BLaER1 (cell line): ENCODE results near the gene C17orf107.
"Not testable (repeated sequence)": the region's sequence is repeated elsewhere in the genome, so short reads cannot be mapped to it uniquely, and the experiment has no call there.

Experiments used
- H3K27ac ChIP-seq: shearing (Covaris generic); formaldehyde crosslinking; 2 replicates; pipeline ENCODE4 v1.8.1; 2022
- H3K27me3 ChIP-seq: shearing (Covaris generic); formaldehyde crosslinking; 2 replicates; pipeline ENCODE4 v1.8.1; 2022
- H3K36me3 ChIP-seq: shearing (Covaris generic); formaldehyde crosslinking; 2 replicates; pipeline ENCODE4 v1.8.1; 2022
- H3K4me1 ChIP-seq: shearing (Covaris generic); formaldehyde crosslinking; 2 replicates; pipeline ENCODE4 v1.8.1; 2022
- H3K4me2 ChIP-seq: shearing (Covaris generic); formaldehyde crosslinking; 2 replicates; pipeline ENCODE4 v1.8.1; 2022
- H3K4me3 ChIP-seq: shearing (Covaris generic); formaldehyde crosslinking; 2 replicates; pipeline ENCODE4 v1.8.1; 2022
- H3K9ac ChIP-seq: shearing (Covaris generic); formaldehyde crosslinking; 2 replicates; pipeline ENCODE4 v1.8.1; 2022
- H3K9me3 ChIP-seq: shearing (Covaris generic); formaldehyde crosslinking; 2 replicates; pipeline ENCODE4 v1.8.1; 2022
- H4K20me1 ChIP-seq: shearing (Covaris generic); formaldehyde crosslinking; 2 replicates; pipeline ENCODE4 v1.8.1; 2022
- Cebpa-rat ChIP-seq: shearing (Covaris generic); IDR thresholded peaks from 2 replicates; pipeline ENCODE4 v1.8.1; 2022

Gene C17orf107

DNA sequence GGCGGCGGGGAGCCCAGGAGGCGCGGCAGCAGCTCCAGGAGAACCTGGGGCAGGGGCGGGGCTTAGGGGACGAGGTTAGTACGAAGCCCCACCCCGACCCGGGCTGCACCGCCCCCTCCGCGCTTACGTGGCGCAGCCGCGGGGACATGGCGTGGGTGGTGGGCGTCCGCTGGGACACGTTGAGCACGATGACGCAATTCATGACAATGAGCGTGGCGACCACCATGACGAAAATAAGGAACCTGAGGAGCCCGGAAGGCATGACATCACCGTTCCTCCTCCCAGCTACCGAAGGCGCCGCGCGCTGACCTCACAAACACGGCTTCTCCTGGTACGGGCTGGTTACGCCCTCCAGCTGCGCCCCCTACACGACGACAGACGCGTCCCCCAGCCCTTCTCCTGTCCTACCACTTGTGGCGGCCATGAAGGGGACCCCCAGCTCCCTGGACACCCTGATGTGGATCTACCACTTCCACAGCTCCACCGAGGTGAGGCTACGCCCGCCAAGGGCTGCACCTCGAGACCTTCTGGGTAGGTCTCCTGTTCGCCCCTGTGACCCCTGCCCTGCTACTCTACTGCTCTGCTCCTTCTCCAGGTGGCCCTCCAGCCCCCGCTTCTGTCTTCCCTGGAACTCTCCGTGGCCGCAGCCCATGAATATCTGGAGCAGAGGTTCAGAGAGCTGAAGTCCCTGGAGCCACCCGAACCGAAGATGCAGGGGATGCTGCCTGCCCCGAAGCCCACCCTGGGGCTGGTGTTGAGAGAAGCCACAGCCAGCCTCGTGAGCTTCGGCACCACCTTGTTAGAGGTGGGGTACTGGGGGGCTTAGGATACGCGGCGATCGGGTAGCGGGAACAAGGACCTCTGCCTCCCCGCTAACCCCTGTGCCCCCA lies at the start of gene C17orf107:
TSS of gene C17orf107 (plus strand) at position 196 of the 890 bp plus-strand sequence. CDS start at position 423, 227 bp downstream.
- Histone ChIP-seq H3K9ac (no peak within 1 kb of the TSS), H3K4me1 (peaks cover 54% of the 10 kb centered on the region), H3K36me3 (peaks cover 30% of the 10 kb centered on the region), H3K4me2 (peak within 1 kb of the TSS; percentile 77), H4K20me1 (no peaks in the 10 kb centered on the region), H3K27ac (no peak within 1 kb of the TSS), H3K9me3 (no peaks in the 10 kb centered on the region), H3K27me3 (peaks cover 35% of the 10 kb centered on the region), H3K4me3 (peak within 1 kb of the TSS; percentile 61)
- no peak for TF ChIP-seq Cebpa-rat

- no peak overlapping the region for H3K27ac ChIP-seq
- H3K9ac ChIP-seq = no peak overlapping the region
- TF ChIP-seq Cebpa-rat = no peak
- no peak overlapping the region for H3K4me3 ChIP-seq
- peaks cover 94% of the 10 kb centered on the region for H4K20me1 ChIP-seq
- H3K36me3 ChIP-seq = peaks cover 21% of the 10 kb centered on the region
- H3K4me1 ChIP-seq = no peaks in the 10 kb centered on the region
- H3K4me2 ChIP-seq = no peak overlapping the region
- H3K27me3 ChIP-seq = no peaks in the 10 kb centered on the region
- H3K9me3 ChIP-seq = no peaks in the 10 kb centered on the region
Observed at GRCh38 chr17:4850246-4850645, 49.1 kb upstream of the C17orf107 start.

DNA sequence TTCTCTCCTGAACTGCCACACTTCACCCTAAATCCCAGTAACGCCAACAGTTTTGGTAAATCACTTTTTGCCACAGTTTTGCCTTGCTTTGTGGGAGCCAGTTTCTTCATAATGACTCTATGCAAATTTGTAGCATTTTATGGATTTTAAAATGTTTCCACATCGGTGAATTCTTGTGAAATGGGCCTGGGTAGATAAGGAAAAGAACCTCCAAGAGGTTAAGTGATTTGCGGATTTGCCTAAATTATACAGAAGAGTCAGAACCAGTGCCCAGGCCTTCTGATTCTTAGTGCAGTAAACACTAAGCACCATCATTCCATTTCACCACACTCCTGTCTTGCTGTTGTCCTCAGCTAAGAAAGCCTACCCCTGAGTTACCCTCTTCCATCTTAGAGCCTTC lies 48.3 kb upstream of the C17orf107 start:
- Histone ChIP-seq H4K20me1 (peaks cover 94% of the 10 kb centered on the region), H3K4me3 (no peak overlapping the region), H3K4me2 (no peak overlapping the region), H3K4me1 (no peaks in the 10 kb centered on the region), H3K9ac (no peak overlapping the region), H3K36me3 (peaks cover 21% of the 10 kb centered on the region), H3K9me3 (no peaks in the 10 kb centered on the region), H3K27me3 (no peaks in the 10 kb centered on the region), H3K27ac (no peak overlapping the region)
- TF ChIP-seq Cebpa-rat = no peak

DNA sequence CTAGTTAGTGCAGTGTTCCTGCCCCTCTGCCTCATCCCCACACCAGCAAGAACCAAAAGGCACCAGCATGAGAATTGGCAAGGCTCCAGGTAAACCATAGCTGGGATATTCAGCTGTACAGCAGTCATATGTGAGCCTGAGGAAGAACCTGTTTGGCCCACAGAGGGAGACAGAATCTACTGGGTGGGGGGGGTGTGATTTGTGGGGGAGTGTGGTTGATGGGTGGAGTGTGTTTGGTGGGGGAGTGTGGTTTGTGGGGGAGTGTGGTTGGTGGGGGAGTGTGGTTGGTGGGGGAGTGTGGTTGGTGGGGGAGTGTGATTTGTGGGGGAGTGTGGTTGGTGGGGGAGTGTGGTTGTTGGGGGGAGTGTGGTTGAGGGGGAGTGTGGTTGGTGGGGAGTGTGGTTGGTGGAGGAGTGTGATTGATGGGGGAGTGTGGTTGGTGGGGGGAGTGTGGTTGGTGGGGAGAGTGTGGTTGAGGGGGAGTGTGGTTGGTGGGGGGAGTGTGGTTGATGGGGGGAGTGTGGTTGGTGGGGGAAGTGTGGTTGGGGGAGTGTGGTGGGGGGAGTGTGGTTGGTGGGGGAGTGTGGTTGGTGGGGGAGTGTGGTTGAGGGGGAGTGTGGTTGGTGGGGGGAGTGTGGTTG lies 46.6 kb upstream of the C17orf107 start:
- Histone ChIP-seq H3K4me1 (peaks cover 2% of the 10 kb centered on the region), H3K9me3 (no peaks in the 10 kb centered on the region), H3K36me3 (peaks cover 20% of the 10 kb centered on the region), H4K20me1 (peaks cover 94% of the 10 kb centered on the region), H3K4me2 (no peak overlapping the region), H3K4me3 (no peak overlapping the region), H3K27me3 (no peaks in the 10 kb centered on the region), H3K27ac (no peak overlapping the region), H3K9ac (no peak overlapping the region)
- TF ChIP-seq Cebpa-rat = no peak

GRCh38 chr17:4853208-4853671 lies 46.1 kb upstream of the C17orf107 start:
- H3K4me3 ChIP-seq = no peak overlapping the region
- no peak overlapping the region for H3K27ac ChIP-seq

DNA sequence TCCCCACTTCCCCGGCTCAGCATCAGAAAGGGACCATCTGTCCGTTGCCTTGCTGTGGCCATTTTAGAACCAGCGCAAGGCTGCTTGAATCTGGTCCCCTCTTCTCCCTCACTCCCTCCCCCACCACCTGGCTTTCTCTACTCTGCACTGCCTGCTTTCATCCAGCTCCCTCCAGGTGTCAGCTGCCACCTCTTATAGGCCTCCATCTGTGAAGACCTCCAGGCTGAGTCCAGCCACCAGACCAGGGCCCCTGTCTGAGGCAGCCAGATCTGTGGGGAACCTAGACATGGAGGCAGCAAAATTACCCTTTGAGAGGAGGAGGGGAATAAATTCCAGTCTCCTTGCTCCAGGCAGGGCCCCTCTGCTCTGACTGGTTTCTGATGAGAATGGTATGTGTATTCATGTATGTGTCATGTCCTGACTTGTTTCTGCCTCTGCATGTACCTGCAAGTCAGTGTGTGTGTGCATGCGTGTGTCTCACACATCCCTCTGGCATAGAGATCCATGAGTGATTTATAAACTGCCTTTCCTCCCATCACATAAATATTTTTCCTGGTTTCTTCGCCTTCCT lies 45.1 kb upstream of the C17orf107 start:
- no peaks in the 10 kb centered on the region for H3K27me3 ChIP-seq
- peaks cover 12% of the 10 kb centered on the region for H3K4me1 ChIP-seq
- H3K4me2 ChIP-seq = no peak overlapping the region
- TF ChIP-seq Cebpa-rat = no peak
- no peak overlapping the region for H3K4me3 ChIP-seq
- peaks cover 25% of the 10 kb centered on the region for H3K36me3 ChIP-seq
- H3K27ac ChIP-seq = no peak overlapping the region
- peaks cover 94% of the 10 kb centered on the region for H4K20me1 ChIP-seq
- no peak overlapping the region for H3K9ac ChIP-seq
- H3K9me3 ChIP-seq = no peaks in the 10 kb centered on the region

More at GRCh38 chr17:4853208-4853671, 46.1 kb upstream of the C17orf107 start:
- no peak for TF ChIP-seq Cebpa-rat
- Histone ChIP-seq H3K4me1 (peaks cover 7% of the 10 kb centered on the region), H3K4me2 (no peak overlapping the region), H3K36me3 (peaks cover 20% of the 10 kb centered on the region), H3K27me3 (no peaks in the 10 kb centered on the region), H3K9me3 (no peaks in the 10 kb centered on the region), H3K9ac (no peak overlapping the region), H4K20me1 (peaks cover 94% of the 10 kb centered on the region)

DNA sequence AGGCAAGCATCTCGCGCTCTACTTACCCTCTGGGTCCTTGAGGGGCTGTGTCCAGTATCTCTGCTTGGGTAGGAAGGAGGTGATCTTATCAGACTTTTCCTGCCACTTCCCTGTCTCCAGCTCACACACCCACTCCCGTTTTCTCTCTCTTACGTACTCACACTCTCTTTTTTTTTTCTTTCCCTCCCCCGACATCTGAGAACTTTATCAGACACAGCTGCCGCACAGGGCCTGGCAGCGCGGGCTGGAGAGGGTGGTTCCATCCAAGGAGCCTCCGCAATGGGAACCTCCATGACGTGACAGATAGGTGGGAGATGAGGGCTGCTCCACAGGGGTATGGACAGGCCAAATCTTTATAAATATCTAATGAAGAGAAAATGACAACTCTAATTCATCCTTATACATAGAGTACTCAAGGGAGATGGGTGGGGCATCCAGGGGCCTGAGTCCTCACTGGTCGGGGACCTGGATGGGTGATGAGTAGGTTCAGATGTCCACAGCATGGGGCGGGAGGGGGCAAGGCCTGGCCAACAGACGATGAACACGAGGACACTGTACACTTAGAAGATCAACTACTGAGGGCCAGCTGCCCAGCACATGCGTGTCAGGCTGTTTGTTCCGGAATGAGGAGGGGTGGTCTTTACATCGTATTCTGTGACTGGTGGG lies 42.9 kb upstream of the C17orf107 start:
- H3K9ac ChIP-seq = no peak overlapping the region
- H3K36me3 ChIP-seq = peaks cover 45% of the 10 kb centered on the region
- H4K20me1 ChIP-seq = peaks cover 94% of the 10 kb centered on the region
- no peak overlapping the region for H3K4me3 ChIP-seq
- no peaks in the 10 kb centered on the region for H3K9me3 ChIP-seq
- no peak overlapping the region for H3K4me2 ChIP-seq
- no peak for TF ChIP-seq Cebpa-rat
- H3K27ac ChIP-seq = no peak overlapping the region
- H3K27me3 ChIP-seq = no peaks in the 10 kb centered on the region
- H3K4me1 ChIP-seq = peaks cover 21% of the 10 kb centered on the region

GRCh38 chr17:4856937-4857314 lies 42.4 kb upstream of the C17orf107 start:
- Histone ChIP-seq H3K27me3 (no peaks in the 10 kb centered on the region), H3K9me3 (no peaks in the 10 kb centered on the region), H3K4me2 (no peak overlapping the region), H3K36me3 (peaks cover 50% of the 10 kb centered on the region), H3K9ac (no peak overlapping the region), H3K27ac (no peak overlapping the region), H3K4me3 (no peak overlapping the region), H3K4me1 (peaks cover 21% of the 10 kb centered on the region), H4K20me1 (peaks cover 94% of the 10 kb centered on the region)
- no peak for TF ChIP-seq Cebpa-rat

- Histone ChIP-seq H3K4me1 (peaks cover 21% of the 10 kb centered on the region), H3K4me2 (0 out of 2 replicates have a peak overlapping the region, but pooled peaks have one; percentile 14), H3K36me3 (peaks cover 53% of the 10 kb centered on the region), H4K20me1 (peaks cover 94% of the 10 kb centered on the region)
- not testable (repeated sequence) for H3K9ac ChIP-seq, H3K4me3 ChIP-seq, H3K27ac ChIP-seq, H3K9me3 ChIP-seq, H3K27me3 ChIP-seq
Observed at GRCh38 chr17:4857347-4857746, 42.0 kb upstream of the C17orf107 start.
